Right lobe of liver (tissue), 6 donors: ENCODE data around the gene KSR2. TPM values are rescaled to one million over a fixed set of nuclear protein-coding genes. Genes with fewer than 3 reads are reported as not detected.
"Not testable (repeated sequence)": the region's sequence is repeated elsewhere in the genome, so short reads cannot be mapped to it uniquely, and the experiment has no call there.

Experiments used
- ATAC-seq, 4 donors: fragments of 200-7000 bp; cut with Tn5 transposase; one replicate each; pipeline ENCODE4 v1.9.1; 2020; ENCODE audit warnings: mild to moderate bottlenecking in 4 of 4, moderate library complexity in 4 of 4
- DNase-seq, 3 donors: peaks; one replicate each; pipeline ENCODE4 v3.0.0-alpha.2; 2020
- H3K27ac ChIP-seq, 3 donors: fragments of 200-600 bp; one replicate each; pipeline ENCODE4 v1.8.0; 2022
- H3K27me3 ChIP-seq, 2 donors: fragments of 200-600 bp; one replicate each; pipeline ENCODE4 v1.8.0; 2022
- H3K36me3 ChIP-seq, 4 donors: fragments of 200-600 bp; sonication (generic) in 1 of 4; one replicate each; pipeline versions ENCODE4 v1.5.1 to v1.8.0; 2017 to 2022; ENCODE audit warnings: control low read depth in 1 of 4
- H3K4me1 ChIP-seq, 4 donors: fragments of 200-600 bp; sonication (generic) in 1 of 4; one replicate each; pipeline versions ENCODE4 v1.5.1 to v1.8.0; 2017 to 2022; ENCODE audit warnings: control low read depth in 1 of 4
- H3K4me3 ChIP-seq, 3 donors: fragments of 200-600 bp; one replicate each; pipeline ENCODE4 v1.8.0; 2022
- H3K9me3 ChIP-seq, 4 donors: fragments of 200-600 bp; sonication (generic) in 1 of 4; one replicate each; pipeline versions ENCODE4 v1.5.1 to v1.8.0; 2017 to 2022; ENCODE audit warnings: control low read depth in 1 of 4
- CTCF ChIP-seq, 4 donors: fragments of 200-600 bp in 3 of 4; fragments of 450-650 bp in 1 of 4; IDR thresholded peaks; one replicate each; pipeline versions ENCODE4 v1.5.1 to v1.8.0; 2016 to 2022; ENCODE audit warnings: antibody characterized with exemption in 4 of 4, mild to moderate bottlenecking in 2 of 4
- POLR2A ChIP-seq: fragments of 450-650 bp; IDR thresholded peaks from one replicate; pipeline ENCODE4 v1.6.1; 2017; ENCODE audit warnings: antibody characterized with exemption, mild to moderate bottlenecking
- WGBS: methylation state at CpG from one replicate; pipeline ENCODE4 v1.1.6; 2018; ENCODE audit warnings: low coverage, low lambda C conversion rate; ENCODE audit not compliant: insufficient coverage; ENCODE audit errors: missing lambda C conversion rate; 5-methylcytosine and 5-hydroxymethylcytosine counted together
- intact Hi-C, 2 donors: fragments of 100-400 bp; cut with DNase I; formaldehyde crosslinking; loops; one replicate each; pipeline versions ENCODE4 v1.11.2 to v1.14.1; 2022
- total RNA-seq, 6 experiments: library from RNA; depleted of rRNA in 2 of 6; stranded (reverse); fragments of >200 nt in 2 of 6; fragmentation: NEBNext Ultra II Directional in 3 of 6; extraction: Animal tissue kit (Norgen Biotek cat#: 25700) in 3 of 6; gene quantifications; one replicate each; pipeline versions ENCODE4 v1.1.0 to v1.2.4, GENCODE V29; 2016 to 2023
- donor health status: DM: no; HTN: yes; CAD: no.
- donor health status: DM: no; HTN: no; CAD: no.
- donor health status: DM: no; HTN: no; CAD: no.
- donor health status: DM: no; HTN: yes; CAD: no.
- donor health status: DM: no; HTN: yes; CAD: no.

KSR2 gene
- total RNA-seq, 6 experiments from 2014 or later, result 0.02 to 0.07 (median 0.02) TPM; not detected in 2

GRCh38 chr12:117857632-117858612 lies 110.9 kb downstream of the KSR2 start:
- 57% methylated on average over 11 of the region's 13 CpGs for WGBS
- Histone ChIP-seq H3K27me3 (no peaks in the 10 kb centered on the region), H3K4me3 (no peak overlapping the region), H3K9me3 (no peaks in the 10 kb centered on the region), H3K4me1 (no peaks in the 10 kb centered on the region), H3K27ac (no peak overlapping the region), H3K36me3 (no peaks in the 10 kb centered on the region)
- DNase-seq (no peak), ATAC-seq (peak; percentile 60 to 81 (median 75))
- intact Hi-C loops, result no loop called here
- TF ChIP-seq CTCF (IDR thresholded peaks at IDR 0.05) (peak; percentile 41 to 63 (median 58)), POLR2A (no peak)

GRCh38 chr12:117857139-117857538 lies 111.7 kb downstream of the KSR2 start:
- 57% methylated on average over 4 of the region's 4 CpGs for WGBS
- ATAC-seq, H3K27ac ChIP-seq, intact Hi-C loops, H3K4me3 ChIP-seq, H3K36me3 ChIP-seq, H3K4me1 ChIP-seq, H3K9me3 ChIP-seq, DNase-seq, H3K27me3 ChIP-seq: not testable (repeated sequence)

- no peaks in the 10 kb centered on the region for H3K9me3 ChIP-seq
- DNase-seq (no peak), ATAC-seq (no peak)
- TF ChIP-seq CTCF (IDR thresholded peaks at IDR 0.05), result no peak
- TF ChIP-seq POLR2A, result no peak
- intact Hi-C loops, result no loop called here
- no peaks in the 10 kb centered on the region for H3K36me3 ChIP-seq
- WGBS, result 86% methylated on average over 12 of the region's 19 CpGs
- no peaks in the 10 kb centered on the region for H3K27me3 ChIP-seq
- H3K4me3 ChIP-seq, result no peak overlapping the region
- no peaks in the 10 kb centered on the region for H3K4me1 ChIP-seq
- H3K27ac ChIP-seq, result no peak overlapping the region
Observed at GRCh38 chr12:117855165-117855564, 113.6 kb downstream of the KSR2 start.

GRCh38 chr12:117854339-117855012 lies 114.3 kb downstream of the KSR2 start:
- WGBS, result 39% methylated on average over 4 of the region's 6 CpGs
- peak; percentile 69 to 85 (median 70) for ATAC-seq
- Histone ChIP-seq H3K4me3 (no peak overlapping the region), H3K27ac (no peak overlapping the region), H3K36me3 (no peaks in the 10 kb centered on the region), H3K4me1 (no peaks in the 10 kb centered on the region), H3K9me3 (no peaks in the 10 kb centered on the region), H3K27me3 (no peaks in the 10 kb centered on the region)
- intact Hi-C loops, result no loop called here
- no peak for TF ChIP-seq POLR2A
- peak; percentile 42 to 76 (median 56) for TF ChIP-seq CTCF (IDR thresholded peaks at IDR 0.05)
- peak in 1 of 3 donors; percentile 56 for DNase-seq

- Histone ChIP-seq H3K27me3 (no peaks in the 10 kb centered on the region), H3K4me3 (no peak overlapping the region), H3K36me3 (no peaks in the 10 kb centered on the region), H3K27ac (no peak overlapping the region), H3K4me1 (no peaks in the 10 kb centered on the region), H3K9me3 (no peaks in the 10 kb centered on the region)
- WGBS, result 17% methylated on average over 1 of the region's 1 CpG
- no peak for DNase-seq
- intact Hi-C loops, result no loop called here
- TF ChIP-seq POLR2A, result no peak
- TF ChIP-seq CTCF (IDR thresholded peaks at IDR 0.05), result no peak
- ATAC-seq, result peak in 2 of 4 donors; percentile 49 to 88
Observed at GRCh38 chr12:117853600-117853999, 115.2 kb downstream of the KSR2 start.
